AG04450 (cell line): ENCODE measurements around the gene PRKAG2. TPM values are rescaled to one million over a fixed set of nuclear protein-coding genes. Genes with fewer than 3 reads are reported as not detected.

Experiments used
- CTCF ChIA-PET: fragments of 300-600, 350-600 bp; formaldehyde crosslinking; extraction: SDS; loops from one replicate; lab custom pipeline; 2022; ENCODE audit warnings: antibody characterized with exemption, inconsistent platforms; lab: Charles Lee
- POLR2A ChIA-PET: fragments of 350-600 bp; formaldehyde crosslinking; extraction: SDS; loops from one replicate; lab custom pipeline; 2021; ENCODE audit warnings: antibody characterized with exemption, inconsistent platforms; lab: Yijun Ruan, JAX
- DNase-seq: peaks from one replicate; pipeline ENCODE4 v3.0.0-alpha.2; 2011; ENCODE audit warnings: low read depth, low spot score
- H3K27ac ChIP-seq: one replicate; pipeline ENCODE4 v1.5.1; 2012; ENCODE audit warnings: low read depth, low read length, control low read depth
- H3K27me3 ChIP-seq: one replicate; pipeline ENCODE4 v1.6.0; 2012; ENCODE audit warnings: low read length; ENCODE audit not compliant: control insufficient read depth, insufficient read depth
- H3K4me3 ChIP-seq: 2 replicates; pipeline ENCODE4 v1.5.1; 2011; ENCODE audit warnings: mild to moderate bottlenecking, low read depth, low read length, control low read depth
- H3K9me3 ChIP-seq: 2 replicates; pipeline ENCODE4 v1.5.1; 2012; ENCODE audit warnings: low read length; ENCODE audit not compliant: control insufficient read depth, insufficient read depth
- polyA plus RNA-seq: library from polyadenylated mRNA; depleted of rRNA; stranded (reverse); fragments of >200 nt; gene quantifications from 2 replicates; pipeline ENCODE4 v1.2.3, GENCODE V29; 2011
- TF ChIP-seq, protein P1 (sequence below): IDR thresholded peaks from 2 replicates; pipeline ENCODE4 v1.5.1; 2011; ENCODE audit warnings: low read depth, low read length, control low read depth, inconsistent platforms

PRKAG2 gene
- polyA plus RNA-seq, 1 experiment: 45.0 TPM

DNA sequence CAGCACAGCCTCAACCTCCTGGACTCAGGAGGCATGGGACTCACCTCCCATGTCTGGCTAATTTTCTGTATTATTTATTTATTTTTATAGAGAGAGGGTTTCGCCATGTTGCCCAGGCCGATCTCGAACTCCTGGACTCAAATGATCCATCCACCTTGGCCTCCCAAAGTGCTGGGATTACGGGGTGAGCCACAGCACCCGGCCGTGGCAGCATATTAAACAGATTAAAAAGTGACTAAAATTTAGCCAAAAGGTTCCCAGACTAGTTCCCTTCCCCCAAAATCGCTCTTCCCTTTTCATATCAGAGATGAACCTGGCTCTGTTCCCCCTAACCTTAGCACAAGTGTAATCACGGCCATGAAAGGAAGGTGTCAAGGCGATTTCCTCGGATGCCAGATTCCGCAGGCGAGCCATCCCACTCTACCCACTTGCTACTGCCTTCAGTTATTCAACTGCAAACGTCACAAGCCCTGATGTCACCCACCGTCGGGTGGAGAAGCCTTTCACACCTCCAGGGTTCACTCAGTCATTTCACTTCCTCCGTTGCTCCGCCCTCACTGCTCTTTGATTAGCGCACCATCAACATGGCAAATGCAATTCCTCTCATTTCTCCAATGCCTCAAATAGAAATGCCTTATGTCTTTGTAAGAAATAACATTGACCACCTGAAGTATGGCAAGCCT, 252.5 kb downstream of the PRKAG2 start:
- TF ChIP-seq, protein P1, sequence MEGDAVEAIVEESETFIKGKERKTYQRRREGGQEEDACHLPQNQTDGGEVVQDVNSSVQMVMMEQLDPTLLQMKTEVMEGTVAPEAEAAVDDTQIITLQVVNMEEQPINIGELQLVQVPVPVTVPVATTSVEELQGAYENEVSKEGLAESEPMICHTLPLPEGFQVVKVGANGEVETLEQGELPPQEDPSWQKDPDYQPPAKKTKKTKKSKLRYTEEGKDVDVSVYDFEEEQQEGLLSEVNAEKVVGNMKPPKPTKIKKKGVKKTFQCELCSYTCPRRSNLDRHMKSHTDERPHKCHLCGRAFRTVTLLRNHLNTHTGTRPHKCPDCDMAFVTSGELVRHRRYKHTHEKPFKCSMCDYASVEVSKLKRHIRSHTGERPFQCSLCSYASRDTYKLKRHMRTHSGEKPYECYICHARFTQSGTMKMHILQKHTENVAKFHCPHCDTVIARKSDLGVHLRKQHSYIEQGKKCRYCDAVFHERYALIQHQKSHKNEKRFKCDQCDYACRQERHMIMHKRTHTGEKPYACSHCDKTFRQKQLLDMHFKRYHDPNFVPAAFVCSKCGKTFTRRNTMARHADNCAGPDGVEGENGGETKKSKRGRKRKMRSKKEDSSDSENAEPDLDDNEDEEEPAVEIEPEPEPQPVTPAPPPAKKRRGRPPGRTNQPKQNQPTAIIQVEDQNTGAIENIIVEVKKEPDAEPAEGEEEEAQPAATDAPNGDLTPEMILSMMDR: no peak

DNA sequence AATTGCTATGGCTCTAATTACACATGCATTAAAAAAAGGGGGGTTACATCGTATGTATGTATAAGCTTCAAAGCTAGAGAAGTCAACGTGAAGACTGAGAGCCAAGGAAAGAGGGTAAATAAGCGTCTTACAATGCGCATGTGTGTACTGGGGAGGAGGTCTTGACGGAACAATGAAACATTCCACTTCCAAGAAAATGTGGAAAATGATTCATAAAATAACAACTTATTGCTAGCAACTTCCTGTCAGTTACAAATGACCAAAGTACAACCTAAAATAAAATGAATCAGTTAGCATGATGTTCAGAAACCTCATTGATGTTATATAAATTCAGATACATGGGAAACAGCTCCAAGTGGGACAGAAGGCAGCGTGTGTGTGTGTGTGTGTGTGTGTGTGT, 253.1 kb downstream of the PRKAG2 start:
- CTCF ChIA-PET: interaction anchor here (0.9 kb wide), 1 partner anchor 159 kb away, joined by 3 read pairs; no protein-coding TSS in a partner anchor
- TF ChIP-seq, protein P1: no peak
- no peaks in the 10 kb centered on the region for H3K9me3 ChIP-seq
- no peaks in the 10 kb centered on the region for H3K27me3 ChIP-seq
- no peak overlapping the region for H3K4me3 ChIP-seq
- POLR2A ChIA-PET: interaction anchor here (0.5 to 0.6 kb wide), 2 partner anchors 15 to 177 kb away, joined by 4 to 8 read pairs; no protein-coding TSS in a partner anchor
- no peak for DNase-seq
- no peak overlapping the region for H3K27ac ChIP-seq

More for the DNA sequence above, 252.5 kb downstream of the PRKAG2 start:
- Histone ChIP-seq H3K27ac (no peak overlapping the region), H3K9me3 (no peaks in the 10 kb centered on the region), H3K4me3 (no peak overlapping the region), H3K27me3 (no peaks in the 10 kb centered on the region)
- ChIA-PET CTCF (interaction anchor here (0.9 kb wide), 1 partner anchor 158 kb away, joined by 3 read pairs; no protein-coding TSS in a partner anchor), POLR2A (interaction anchor here (0.6 kb wide), 1 partner anchor 177 kb away, joined by 8 read pairs; no protein-coding TSS in a partner anchor)
- no peak for DNase-seq

DNA sequence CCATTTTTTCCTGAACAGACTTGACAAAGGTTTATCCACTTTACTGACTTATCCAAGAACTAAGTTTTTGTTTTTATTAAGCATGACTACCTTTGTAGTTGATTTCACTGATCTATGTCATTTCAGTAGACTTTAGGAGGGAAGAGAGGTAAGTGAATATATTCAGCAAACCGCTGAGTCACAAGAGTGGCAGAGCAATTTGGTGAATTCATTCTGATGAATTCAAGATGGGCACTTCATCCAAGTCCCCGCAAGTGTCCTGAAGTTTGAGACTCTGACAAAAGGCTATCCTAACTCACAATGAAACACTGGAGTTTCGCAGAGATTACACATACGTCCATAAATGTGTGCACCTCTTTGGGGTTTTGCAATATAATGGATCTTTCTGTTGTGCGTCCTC, 255.0 kb downstream of the PRKAG2 start:
- DNase-seq: no peak
- POLR2A ChIA-PET: no interaction called here

DNA sequence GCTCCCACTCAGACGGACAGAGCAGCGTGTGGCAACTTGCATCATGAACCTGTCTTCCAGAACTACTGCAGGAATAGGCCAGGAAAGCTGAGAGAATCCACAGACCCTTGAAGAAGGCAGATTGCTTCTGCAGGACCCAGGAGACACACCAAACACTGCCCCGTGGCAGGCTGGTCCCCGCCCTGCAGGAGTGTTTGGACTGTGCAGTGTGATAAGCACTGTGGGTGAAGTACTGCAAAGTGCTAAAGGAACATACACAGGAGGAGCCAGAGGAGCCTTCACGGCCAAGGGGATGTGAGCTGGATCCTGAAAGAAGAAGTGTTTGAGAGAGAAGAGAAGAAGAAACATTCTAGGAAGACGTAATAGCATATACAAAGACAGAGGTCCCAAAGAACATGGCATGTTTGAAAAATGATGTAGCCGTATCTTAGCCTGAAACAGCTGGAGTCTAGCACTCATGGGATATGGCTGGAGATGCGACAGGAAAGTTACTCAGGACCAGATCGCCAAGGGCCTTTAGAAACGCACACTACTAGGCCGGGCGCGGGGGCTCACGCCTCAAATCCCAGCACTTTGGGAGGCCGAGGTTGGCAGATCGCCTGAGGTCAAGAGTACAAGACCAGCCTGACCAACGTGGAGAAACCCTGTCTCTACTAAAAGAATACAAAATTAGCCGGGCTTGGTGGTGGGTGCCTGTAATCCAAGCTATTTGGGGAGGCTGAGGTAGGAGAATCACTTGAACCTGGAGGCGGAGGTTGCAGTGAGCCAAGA, 260.3 kb downstream of the PRKAG2 start:
- TF ChIP-seq, protein P1: no peak
- ChIA-PET CTCF (no interaction called here), POLR2A (no interaction called here)
- Histone ChIP-seq H3K27me3 (no peaks in the 10 kb centered on the region), H3K27ac (no peak overlapping the region), H3K9me3 (no peaks in the 10 kb centered on the region), H3K4me3 (no peak overlapping the region)
- DNase-seq: no peak

More for the DNA sequence above, 255.0 kb downstream of the PRKAG2 start:
- Histone ChIP-seq H3K27me3 (no peaks in the 10 kb centered on the region), H3K27ac (no peak overlapping the region), H3K9me3 (no peaks in the 10 kb centered on the region), H3K4me3 (no peak overlapping the region)
- TF ChIP-seq, protein P1: no peak
- CTCF ChIA-PET: interaction anchor here (2.0 kb wide), 1 partner anchor 9 kb away, joined by 5 read pairs; no protein-coding TSS in a partner anchor
